HG02852 (cell line): ENCODE data around the gene DPY19L3.
"Not testable (repeated sequence)": the region's sequence is repeated elsewhere in the genome, so short reads cannot be mapped to it uniquely, and the experiment has no call there.

Experiments used
- ATAC-seq: cut with Tn5 transposase; IDR thresholded peaks from one replicate; pipeline ENCODE4 v1.9.1; 2021; ENCODE audit warnings: mild to moderate bottlenecking, moderate library complexity; ENCODE audit not compliant: unreplicated experiment

Gene DPY19L3

GRCh38 chr19:32405431-32406160 lies at the start of gene DPY19L3:
DPY19L3 (plus strand) TSS chr19:32405770; CDS start chr19:32408254, 2,484 bp downstream.
- ATAC-seq: peak; percentile 94

- no peak for ATAC-seq
Observed at GRCh38 chr19:32357720-32358119, 47.9 kb upstream of the DPY19L3 start.

- no peak for ATAC-seq
Observed at GRCh38 chr19:32358321-32358720, 47.2 kb upstream of the DPY19L3 start.

DNA sequence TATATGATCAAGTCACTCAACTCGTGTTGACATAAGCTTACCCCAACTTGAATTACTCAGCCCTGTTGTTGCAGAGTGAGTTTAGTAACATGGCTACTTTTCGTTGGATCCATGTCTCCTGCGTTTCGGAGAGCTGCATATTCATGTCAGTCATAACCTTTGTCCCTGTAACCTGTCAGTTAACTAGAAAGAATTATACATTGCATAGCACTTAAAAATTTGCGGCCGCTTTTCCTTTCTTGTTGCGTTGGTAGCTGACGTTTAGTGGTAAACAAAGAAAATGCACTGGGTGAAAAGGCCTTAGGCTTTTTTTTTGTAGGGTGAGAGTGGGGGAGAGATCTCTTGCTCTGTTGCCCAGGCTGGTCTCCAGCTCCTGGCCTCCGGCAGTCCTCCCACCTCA lies 46.0 kb upstream of the DPY19L3 start:
- ATAC-seq: no peak

DNA sequence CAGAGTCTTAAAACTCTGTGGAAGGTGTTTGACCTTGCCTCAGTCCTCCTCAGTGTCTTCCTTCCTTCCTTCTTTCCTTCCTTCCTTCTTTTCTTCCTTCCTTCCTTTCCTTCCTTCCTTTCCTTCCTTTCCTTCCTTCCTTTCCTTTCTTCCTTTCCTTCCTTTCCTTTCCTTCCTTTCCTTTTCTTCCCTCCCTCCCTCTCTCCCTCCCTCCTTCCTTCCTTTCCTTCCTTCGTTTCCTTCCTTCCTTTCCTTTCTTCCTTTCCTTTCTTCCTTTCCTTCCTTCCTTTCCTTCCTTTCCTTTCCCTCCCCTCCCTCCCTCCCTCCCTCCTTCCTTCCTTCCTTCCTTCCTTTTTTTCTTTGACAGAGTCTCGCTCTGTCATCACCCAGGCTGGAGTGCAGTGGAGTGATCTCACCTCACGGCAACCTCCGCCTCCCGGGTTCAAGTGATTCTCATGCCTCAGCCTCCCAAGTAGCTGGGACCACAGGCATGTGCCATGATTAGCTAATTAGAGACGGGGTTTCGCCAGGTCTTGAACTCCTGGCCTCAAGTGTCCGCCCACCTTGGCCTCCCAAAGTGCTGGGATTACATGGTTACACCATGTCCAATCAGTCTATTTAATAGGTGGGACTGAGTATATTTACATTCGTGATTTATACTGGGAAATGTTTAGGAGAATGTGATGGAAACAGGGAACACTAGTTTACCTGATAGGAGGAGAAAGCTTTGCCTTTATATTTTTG lies 43.8 kb upstream of the DPY19L3 start:
- no peak for ATAC-seq

DNA sequence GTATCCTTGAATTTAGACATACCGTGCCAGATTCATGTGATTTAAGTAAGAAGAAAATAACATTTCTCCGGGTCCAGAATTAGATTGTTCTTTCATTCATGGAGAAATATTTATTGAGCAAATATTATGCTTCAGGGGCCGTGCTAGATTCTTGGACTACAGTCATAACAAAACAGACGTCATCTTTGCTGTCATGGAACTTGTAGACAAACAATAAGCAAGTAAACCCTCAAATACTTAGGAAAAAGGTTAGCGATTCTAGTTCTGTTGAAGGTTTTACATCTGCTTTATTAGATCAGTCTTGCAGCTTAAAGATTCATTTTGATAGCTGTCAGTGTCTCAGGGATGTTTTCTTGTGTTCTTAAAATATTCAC lies 43.3 kb upstream of the DPY19L3 start:
- no peak for ATAC-seq

DNA sequence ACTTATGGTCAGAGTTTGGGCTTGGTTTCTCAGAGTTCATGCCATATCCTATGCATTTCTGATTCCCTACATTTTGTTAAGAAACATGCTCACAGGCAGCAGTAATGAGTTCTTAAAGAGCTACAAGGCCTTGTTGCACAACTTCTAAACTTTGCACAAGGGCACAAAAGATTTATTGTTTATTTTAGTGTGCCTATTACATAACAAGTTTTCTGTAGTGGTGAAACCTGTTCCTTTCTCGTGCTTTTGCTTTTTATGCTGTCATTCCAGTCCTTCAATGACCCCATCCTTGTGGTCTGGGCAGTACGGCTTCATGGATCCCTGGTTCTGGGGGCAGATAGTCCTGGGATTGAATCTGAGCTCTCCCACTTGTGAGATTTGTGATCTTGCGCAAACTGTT lies 42.4 kb upstream of the DPY19L3 start:
- no peak for ATAC-seq

DNA sequence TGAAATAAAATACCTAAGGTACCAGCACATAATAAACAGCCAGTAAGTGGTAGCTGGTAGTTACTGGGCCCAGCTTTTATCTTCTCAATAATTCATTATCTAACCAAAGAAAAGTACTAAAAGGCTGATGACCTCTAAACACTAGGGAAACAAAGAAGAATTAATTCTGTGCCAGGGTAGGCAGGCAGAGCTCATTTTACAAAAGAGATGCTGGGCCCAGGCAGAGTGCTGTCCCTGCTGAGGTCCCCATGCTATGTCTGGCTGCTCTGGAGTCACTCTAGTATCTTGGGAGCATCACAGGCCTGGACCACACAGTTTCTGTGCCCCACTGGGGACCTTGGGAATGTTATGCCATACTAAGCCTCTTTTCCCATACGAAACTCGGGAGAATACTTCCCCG lies 41.9 kb upstream of the DPY19L3 start:
- no peak for ATAC-seq

GRCh38 chr19:32364040-32364439 lies 41.5 kb upstream of the DPY19L3 start:
- ATAC-seq: no peak

DNA sequence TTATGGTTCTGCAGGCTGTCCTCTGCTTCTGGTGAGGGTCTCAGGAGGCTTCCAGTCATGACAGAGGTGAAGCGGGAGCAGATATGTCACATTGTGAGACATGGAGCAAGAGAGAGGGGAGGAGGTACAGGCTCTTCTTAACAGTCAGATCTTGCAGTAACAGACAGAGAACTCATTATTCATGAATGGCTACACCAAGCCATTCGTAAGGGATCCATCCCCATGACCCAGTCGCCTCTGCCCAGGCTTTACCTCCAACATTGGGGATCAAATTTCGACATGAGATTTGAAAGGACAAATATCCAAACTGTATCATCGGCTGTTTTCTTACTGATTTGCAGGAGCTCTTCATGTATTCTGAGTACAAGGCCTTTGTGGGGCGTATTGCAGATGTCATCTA lies 38.5 kb upstream of the DPY19L3 start:
- ATAC-seq: no peak

GRCh38 chr19:32367948-32368536 lies 37.5 kb upstream of the DPY19L3 start:
- no peak for ATAC-seq

GRCh38 chr19:32368787-32369186 lies 36.8 kb upstream of the DPY19L3 start:
- ATAC-seq: no peak

- ATAC-seq: no peak
Observed at GRCh38 chr19:32372726-32373517, 32.6 kb upstream of the DPY19L3 start.

GRCh38 chr19:32373585-32374295 lies 31.8 kb upstream of the DPY19L3 start:
- ATAC-seq: no peak

DNA sequence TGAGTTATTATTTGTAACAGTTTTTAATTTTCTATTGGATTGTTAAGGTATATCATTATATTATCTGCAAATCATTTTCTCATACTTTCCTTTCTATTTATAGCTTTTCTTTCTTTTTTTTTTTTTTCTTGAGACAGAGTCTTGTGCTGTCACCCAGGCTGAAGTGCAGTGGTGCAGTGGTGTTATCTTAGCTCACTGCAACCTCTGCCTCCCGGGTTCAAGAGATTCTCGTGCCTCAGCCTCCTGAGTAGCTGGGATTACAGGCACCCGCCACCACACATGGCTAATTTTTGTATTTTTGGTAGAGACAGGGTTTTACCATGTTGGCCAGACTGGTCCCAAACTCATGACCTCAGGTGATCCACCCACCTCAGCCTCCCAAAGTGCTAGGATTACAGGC lies 31.2 kb upstream of the DPY19L3 start:
- ATAC-seq: not testable (repeated sequence)

DNA sequence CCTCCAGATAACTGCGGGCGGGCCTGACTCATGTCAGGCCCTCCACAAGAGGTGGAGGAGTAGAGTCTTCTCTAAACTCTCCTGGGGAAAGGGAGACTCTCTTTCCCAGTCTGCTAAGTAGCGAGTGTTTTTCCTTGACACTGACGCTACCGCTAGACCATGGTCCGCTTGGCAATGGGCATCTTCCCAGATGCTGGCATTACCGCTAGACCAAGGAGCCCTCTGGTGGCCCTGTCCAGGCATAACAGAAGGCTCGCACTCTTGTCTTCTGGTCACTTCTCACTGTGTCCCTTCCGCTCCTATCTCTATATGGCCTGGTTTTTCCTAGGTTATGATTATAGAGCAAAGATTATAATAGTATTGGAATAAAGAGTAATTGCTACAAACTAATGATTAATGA lies 28.5 kb upstream of the DPY19L3 start:
- ATAC-seq: not testable (repeated sequence)

GRCh38 chr19:32380269-32380668 lies 25.3 kb upstream of the DPY19L3 start:
- no peak for ATAC-seq

- ATAC-seq: no peak
Observed at GRCh38 chr19:32387701-32388392, 17.7 kb upstream of the DPY19L3 start.

DNA sequence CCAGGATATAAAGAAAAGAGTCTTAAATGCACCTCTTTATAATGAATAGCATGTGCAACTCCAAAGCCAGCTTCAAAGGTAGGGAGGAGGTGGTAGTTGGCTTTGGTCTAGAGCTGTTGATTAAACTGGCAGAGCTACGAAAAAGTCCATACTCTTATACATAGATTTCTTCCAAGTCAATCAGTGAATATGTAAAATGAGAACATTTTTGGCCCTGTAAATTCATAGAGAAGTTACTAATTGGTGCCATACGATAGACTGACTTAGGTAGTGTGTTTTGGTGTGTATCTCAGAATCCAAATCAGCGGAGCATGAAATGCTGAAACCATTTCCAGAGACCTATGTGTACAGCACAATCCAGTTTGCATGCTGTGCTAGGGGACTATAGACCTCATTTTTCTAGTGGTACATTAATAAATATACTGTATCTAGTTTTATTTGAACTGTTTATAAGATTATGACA lies 17.1 kb upstream of the DPY19L3 start:
- ATAC-seq: no peak

DNA sequence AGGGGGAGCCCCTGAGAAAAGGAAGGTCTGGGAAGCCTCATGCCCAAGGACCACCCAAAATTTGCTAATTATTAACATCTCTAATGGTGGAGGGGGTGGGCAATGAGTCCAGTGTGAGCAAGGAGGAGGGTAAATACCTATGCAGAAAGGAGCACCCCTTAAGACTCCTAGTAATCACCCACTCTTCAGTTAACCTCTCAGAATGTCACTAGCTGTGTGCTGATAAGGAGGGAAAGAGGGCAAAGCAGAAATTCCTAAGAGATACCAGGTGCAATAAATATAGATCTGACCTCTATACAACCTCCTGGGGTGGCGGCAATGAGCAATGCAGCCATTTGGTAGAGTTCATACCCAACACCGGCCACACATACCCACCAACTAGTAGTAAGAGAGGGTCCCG lies 12.7 kb upstream of the DPY19L3 start:
- no peak for ATAC-seq
